ENCODE results near the gene MATK.

DNA sequence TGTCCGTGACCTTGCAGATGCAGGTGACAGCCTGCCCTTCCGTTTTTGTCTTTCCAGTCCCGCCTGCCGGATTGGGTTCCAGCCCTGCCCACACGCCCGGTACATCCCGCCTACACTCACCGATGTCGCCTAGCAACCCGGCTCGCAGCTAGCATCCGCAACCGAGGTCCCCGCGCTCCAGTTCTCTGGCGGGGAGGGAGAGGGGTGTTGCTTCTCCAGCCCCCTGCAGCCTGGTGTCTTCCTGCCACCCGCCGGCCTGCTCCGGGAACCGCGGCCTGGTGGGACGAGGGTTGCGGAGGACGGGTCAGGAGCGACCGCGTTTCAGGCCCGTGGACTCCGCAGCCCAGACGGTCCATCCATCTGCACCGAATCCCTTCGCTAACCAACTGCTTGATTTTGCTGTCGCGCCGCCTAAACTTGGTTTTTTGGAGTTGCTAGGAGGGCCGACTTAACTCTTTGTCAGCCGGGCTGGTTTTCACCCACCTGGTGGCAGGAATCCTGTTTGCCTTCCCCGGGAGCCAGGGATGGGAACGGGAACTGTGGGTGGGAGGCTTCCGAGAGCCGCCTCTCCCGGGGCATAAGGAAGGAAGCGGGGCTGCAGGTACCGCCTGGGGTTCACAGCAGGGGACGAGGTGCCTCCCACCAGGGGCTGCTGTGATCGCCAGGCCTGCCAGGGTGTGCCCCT is 15.4 kb upstream of the MATK start:
- TF ChIP-seq, protein P1, sequence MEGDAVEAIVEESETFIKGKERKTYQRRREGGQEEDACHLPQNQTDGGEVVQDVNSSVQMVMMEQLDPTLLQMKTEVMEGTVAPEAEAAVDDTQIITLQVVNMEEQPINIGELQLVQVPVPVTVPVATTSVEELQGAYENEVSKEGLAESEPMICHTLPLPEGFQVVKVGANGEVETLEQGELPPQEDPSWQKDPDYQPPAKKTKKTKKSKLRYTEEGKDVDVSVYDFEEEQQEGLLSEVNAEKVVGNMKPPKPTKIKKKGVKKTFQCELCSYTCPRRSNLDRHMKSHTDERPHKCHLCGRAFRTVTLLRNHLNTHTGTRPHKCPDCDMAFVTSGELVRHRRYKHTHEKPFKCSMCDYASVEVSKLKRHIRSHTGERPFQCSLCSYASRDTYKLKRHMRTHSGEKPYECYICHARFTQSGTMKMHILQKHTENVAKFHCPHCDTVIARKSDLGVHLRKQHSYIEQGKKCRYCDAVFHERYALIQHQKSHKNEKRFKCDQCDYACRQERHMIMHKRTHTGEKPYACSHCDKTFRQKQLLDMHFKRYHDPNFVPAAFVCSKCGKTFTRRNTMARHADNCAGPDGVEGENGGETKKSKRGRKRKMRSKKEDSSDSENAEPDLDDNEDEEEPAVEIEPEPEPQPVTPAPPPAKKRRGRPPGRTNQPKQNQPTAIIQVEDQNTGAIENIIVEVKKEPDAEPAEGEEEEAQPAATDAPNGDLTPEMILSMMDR (conservative IDR thresholded peaks at IDR 0.05), result no peak
- TF ChIP-seq ZFX (IDR thresholded peaks at IDR 0.05), result no peak

Data from C4-2B (cell line).